Stimulated activated CD4-positive, alpha-beta T cell treated with anti-CD3 and anti-CD28 coated beads, TNF-alpha, amount 100 ng/mL, for 24 hours (primary cell): ENCODE data around the gene NHLRC4.
A peak's percentile ranks its signal among the peaks of the same experiment; 100 is the strongest.
"Not testable (repeated sequence)": the region's sequence is repeated elsewhere in the genome, so short reads cannot be mapped to it uniquely, and the experiment has no call there.

ENCODE experiments used
- DNase-seq, 3 experiments: peaks; one replicate each; pipeline ENCODE4 v3.0.0-alpha.2; 2020; ENCODE audit warnings: low read depth in 3 of 3

NHLRC4 gene

DNA sequence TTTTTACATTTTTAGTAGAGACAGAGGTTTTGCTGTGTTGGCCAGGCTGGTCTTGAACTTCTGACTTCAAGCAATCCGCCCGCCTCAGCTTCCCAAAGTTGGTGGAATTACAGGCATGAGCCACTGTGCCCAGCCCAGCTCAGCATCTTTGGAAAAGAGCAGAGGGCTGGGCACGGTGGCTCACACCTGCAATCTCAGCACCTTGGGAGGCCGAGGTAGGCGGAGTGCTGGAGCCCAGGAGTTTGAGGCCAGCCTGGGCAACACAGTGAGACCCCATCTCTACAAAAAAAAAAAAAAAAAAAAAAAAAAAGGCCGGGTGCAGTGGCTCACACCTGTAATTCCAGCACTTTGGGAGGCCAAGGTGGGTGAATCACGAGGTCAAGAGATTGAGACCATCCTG is 30.9 kb downstream of the NHLRC4 start:
- not testable (repeated sequence) for DNase-seq

DNA sequence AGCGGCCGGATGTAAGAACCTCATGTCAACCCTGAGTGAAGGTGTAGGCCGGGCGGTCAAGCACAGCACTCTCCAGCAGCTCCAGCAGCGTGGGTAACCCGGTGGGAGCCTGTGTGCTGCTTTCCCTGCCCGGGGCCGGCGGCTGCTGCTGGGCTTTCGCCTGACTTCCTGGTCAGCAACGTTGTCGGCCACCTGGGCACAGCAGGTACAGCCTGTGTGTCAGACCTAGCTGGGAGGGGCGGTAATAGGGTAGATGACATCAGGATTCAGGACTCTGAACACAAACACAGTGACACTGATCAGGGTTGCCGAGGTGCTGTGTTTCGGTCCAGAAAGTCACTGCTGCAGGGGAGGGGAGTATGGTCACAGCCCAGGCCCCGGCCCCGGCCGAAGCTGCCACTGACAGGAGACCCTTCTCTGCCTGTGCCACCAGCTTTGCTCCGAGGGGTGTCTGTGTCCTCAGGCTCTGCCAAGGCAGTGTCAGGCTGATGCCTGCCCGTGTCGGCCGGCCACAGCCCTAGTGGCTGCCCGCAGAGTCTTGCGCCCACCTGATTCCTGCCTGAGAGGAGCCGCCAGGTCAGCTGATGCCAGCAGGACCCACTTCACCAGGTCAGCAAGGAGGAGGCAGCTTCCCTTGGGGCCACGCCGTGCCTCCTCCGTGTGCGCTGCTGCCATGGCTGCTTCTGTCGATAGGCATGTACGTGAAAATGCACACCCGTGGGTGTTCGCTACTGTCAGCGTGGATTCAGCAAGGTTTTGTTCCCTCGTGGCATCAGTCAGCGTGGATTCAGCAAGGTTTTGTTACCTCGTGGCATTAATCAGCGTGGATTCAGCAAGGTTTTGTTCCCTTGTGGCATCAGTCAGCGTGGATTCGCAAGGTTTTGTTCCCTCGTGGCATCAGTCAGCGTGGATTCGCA is 32.3 kb downstream of the NHLRC4 start:
- DNase-seq: no peak

DNA sequence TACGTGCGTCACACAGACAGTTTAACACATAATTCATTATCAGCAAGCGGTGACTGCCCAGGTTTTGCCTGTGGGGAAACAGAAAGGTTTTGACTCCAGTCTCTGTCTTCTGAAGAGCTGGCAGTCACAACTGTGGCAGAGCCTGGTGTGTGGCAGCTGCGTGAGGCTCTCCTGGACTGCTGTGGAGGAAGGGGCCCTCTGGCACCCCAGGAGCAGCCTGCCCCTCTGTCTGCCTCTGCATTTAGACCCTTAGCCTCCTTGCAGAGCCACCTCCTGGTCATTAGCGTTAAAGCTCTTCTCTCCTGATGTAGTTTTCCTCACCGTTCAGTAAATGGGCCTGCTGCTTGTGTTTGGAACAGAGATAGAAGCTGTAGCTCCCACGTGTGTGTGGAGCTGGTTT is 34.0 kb downstream of the NHLRC4 start:
- DNase-seq: no peak

DNA sequence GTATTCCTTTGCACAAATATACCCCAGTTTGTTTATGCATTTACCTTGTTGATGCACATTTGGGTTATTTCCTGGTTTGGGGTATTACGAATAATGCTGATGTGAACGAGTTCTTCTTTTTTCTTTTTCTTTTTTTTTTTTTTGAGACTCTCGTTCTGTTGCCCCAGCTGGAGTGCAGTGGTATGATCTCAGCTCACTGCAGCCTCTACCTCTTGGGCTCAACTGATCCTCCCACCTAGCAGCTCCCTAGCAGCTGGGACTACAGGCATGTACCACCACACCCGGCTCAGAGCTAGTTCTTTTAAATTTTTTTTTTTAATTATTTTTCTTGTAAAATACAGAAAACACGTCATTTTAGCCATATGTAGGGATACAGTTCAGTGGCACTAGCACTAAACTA is 37.1 kb downstream of the NHLRC4 start:
- DNase-seq: no peak

DNA sequence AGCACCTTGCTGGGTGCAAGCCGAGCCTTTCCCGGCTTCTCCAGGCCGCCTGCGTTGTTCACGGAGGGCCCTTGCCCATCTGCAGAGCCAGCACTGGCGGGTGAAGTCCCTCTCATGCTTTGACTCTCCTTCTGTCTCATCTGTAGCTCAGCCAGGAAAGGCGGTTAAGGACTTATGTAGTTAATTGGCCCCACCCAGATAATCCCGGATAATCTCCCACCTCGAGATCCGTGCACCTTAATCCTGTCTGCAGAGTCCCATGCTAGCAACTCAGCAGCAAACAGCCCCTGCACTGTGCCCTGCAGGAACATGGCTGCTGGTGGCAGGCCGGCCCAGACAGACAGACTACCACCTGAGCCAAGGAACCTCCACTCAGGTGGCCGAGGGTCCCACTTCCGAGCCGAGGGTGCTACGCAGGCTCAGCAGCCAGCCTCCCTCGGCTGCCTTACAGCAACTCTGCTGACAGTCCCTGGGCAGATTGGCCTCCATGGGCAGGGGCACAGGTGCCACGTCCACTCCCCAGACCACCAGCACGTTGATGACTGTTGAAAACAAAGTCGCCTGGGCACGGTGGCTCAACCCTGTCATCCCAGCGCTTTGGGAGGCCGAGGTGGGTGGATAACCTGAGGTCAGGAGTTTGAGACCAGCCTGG is 40.0 kb downstream of the NHLRC4 start:
- no peak for DNase-seq

DNA sequence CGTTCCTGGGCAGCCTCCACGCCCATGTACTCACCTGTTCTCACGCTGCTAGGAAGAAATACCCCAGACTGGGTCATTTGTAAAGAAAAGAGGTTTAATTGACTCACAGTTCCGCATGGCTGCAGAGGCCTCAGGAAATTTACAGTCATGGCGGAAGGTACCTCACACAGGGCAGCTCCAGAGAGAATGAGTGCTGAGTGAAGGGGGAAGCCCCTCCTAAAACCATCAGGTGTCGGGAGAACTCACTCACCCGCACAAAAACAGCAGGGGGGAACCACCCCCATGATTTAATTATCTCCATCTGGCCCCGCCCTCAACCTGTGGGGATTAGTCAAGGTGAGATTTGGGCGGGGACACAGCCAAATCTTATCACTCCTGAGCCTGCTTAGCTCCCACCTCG is 41.2 kb downstream of the NHLRC4 start:
- DNase-seq: peak in 1 of 3 experiments; percentile 65

DNA sequence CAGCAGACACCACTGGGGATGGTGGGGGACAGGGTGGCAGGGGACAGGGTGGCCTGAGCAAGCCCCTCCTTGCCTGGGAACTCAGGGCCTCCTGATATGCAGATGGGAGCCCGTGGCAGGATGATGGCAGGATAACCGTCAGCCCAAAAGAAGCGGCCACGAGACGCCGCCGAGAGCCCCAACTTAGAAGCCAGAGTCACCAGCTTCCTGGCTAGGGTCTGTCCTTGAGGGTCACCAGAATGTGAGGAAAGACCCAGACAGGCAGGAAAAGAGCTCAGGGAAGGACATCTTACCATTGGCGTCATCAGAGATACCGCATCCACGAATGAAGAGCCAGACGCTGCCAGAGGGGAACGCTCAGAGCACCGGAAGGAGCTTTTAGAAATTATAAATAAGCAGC is 42.5 kb downstream of the NHLRC4 start:
- DNase-seq: no peak

DNA sequence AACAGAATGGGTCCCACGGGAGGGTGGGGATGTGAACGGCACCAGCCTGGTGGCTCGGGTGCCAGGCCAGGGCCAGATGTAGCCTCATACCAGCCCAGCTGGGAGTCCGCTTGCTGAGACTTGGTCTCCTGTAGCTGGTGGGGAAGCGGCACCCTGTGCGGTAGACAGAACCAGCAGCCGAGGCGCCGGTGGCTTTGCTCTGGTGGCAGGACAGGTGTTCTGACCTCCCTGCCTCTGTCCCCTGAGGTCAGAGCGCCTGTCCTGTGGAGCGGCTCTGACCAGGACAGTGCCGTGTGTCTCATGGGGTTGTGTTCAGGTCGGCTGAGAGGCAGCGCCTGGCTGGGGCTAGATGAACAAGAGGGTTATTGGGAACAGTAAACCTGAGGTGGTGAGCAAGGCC is 43.2 kb downstream of the NHLRC4 start:
- no peak for DNase-seq

DNA sequence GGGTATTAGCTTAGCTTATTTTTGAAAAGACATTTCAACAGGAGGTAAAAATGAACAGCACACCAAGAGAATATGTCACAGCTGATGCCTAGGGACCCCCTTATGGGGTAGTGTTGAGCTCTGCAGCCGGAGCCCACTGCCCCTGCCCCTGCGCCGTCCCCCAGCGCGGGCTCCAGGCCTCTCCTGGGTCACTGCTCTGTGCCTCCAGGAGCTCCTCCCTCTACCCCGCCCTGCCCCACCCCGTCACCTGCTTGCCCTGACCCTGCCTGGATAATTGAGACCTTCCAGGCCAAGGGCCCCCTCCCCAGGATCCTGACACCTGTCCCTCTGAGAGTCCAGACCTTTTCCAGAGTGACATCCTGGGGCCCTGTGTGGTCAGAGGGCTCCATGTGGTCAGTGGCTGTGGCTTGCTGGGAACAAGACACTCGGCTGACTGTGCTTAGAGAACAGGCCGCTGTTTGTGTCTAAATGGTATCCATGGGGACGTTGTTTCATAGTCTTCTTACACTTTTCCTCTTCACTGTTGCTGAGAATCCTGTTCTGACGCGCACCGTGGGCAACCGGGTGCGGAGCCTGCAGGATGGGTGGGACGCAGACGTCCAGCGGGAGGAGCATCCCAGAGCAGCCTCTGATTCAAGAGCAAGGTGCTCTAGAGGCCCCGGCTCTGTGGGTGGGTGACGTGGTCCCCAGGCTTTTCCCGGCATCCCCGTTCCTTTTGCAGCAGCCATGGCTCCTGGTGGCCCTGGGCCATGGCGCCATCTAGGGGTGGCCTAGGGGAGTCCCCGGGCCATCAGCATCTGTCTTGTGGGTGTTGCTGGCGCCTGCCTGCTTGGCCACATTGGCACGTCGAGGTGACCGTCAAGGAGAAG is 43.9 kb downstream of the NHLRC4 start:
- DNase-seq: peak in 2 of 3 experiments; percentile 30 to 61

DNA sequence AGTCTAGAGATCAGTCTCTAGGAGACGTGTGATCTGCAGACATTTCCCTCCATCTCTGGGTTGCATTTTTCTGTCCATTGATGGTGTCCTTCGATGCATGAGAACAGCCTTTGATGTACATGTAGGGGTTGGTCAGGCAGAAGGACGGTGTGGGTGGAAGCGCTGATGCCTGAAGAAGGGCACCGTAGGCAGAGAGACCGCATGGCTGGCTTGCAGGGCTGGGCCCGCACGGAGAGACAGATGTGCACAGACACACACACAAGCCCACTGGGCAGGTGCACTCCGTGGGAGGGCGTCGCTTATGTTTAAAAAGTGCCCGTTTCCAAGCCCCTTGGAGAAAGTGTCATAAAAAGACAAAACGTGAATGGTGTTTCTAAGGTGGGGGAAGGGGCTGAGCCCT is 48.3 kb downstream of the NHLRC4 start:
- DNase-seq: no peak

DNA sequence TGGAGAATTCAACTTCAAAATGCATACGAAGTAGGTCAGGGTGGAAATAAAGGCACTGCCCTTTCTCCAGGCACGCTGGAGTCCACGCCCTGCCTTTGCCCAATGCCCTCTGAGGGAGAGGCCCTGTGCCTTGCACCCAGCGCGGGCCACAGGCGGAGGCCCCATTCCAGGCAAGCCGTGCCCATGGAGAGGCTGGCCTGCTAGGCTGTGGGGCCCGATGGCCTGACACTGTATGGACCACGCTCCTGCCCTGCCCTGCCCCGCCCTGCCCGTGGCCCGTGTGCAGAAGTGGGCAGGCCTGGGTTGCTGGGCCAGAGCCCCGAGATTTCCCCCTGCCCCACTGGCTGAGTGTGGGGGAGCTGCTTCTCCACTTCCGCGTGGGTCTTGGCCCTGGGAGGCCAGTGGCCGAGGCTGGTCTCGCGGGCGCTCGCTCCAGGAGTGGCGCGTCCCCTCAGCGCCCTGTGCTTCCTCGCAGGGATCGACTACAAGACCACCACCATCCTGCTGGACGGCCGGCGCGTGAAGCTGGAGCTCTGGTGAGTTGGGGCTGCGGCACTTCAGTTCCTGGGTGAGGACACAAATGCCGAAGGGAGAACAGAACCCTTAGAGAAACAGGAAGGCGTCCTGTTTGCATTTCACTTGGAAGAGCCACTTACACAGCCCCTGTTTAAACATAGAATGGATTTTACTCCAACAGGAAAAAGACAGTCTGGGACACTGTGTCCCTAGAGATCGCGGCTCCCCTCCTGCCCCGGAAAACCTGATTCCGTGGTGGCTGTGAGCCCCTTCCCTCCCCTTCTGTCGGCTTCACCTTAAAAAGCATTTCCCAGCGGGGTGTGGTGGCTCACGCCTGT is 50.2 kb downstream of the NHLRC4 start:
- no peak for DNase-seq

DNA sequence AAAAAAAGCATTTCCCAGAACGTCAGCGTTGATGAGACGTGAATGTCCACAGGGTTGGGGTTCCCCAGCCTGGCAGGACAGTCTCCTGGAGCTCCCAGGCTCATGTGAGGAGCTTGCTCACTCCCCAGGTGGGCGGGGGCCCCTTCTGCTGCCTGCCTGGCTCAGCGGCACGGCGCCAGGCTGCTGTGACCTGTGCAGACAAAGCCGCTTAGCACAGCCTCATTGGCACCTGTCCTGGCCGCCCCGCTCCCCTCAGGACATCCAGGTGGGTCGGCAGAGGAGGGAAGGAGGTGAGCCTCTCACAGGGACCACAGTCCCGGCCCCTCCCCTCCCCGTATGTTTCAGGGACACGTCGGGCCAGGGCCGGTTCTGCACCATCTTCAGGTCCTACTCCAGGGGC is 51.0 kb downstream of the NHLRC4 start:
- DNase-seq: no peak
